SK-N-SH treated with all-trans-retinoic acid at 6 μM for 48 hours (cell line): ENCODE results near the gene RPS8.
"Not testable (repeated sequence)": the region's sequence is repeated elsewhere in the genome, so short reads cannot be mapped to it uniquely, and the experiment has no call there.

Experiments used
- ATAC-seq: fragments of 200-7000 bp; cut with Tn5 transposase; 3 replicates; pipeline ENCODE4 v1.9.1; 2020; ENCODE audit warnings: mild to moderate bottlenecking, moderate library complexity
- ARNTL ChIP-seq: fragments of 450-650 bp; formaldehyde crosslinking; IDR thresholded peaks from 2 replicates; pipeline ENCODE4 v1.5.0; 2020; ENCODE audit warnings: low read depth, mild to moderate bottlenecking, moderate library complexity, borderline replicate concordance
- CREB5 ChIP-seq: fragments of 250-450 bp; sonication (Bioruptor Pico); IDR thresholded peaks from 2 replicates; pipeline ENCODE4 v1.5.1; 2020; ENCODE audit warnings: low read depth, mild to moderate bottlenecking, moderate library complexity
- CSRNP3 ChIP-seq: fragments of 250-450 bp; sonication (Bioruptor Pico); IDR thresholded peaks from 2 replicates; pipeline ENCODE4 v1.5.1; 2021; ENCODE audit warnings: mild to moderate bottlenecking, moderate library complexity
- ESRRG ChIP-seq: fragments of 250-450 bp; sonication (Bioruptor Pico); IDR thresholded peaks from 2 replicates; pipeline ENCODE4 v1.6.1; 2021; ENCODE audit warnings: mild to moderate bottlenecking
- ISL1 ChIP-seq: fragments of 250-450 bp; sonication (Bioruptor Pico); IDR thresholded peaks from 2 replicates; pipeline ENCODE4 v2.1.2; 2022; ENCODE audit warnings: mild to moderate bottlenecking, moderate library complexity
- OSR1 ChIP-seq: fragments of 250-450 bp; sonication (Bioruptor Pico); IDR thresholded peaks from 2 replicates; pipeline ENCODE4 v1.8.0; 2022; ENCODE audit warnings: moderate library complexity, mild to moderate bottlenecking, inconsistent platforms
- PATZ1 ChIP-seq: fragments of 250-450 bp; sonication (Bioruptor Pico); IDR thresholded peaks from 2 replicates; pipeline ENCODE4 v1.8.0; 2020; ENCODE audit warnings: mild to moderate bottlenecking, moderate library complexity, borderline replicate concordance
- POU6F1 ChIP-seq: fragments of 250-450 bp; sonication (Bioruptor Pico); IDR thresholded peaks from 2 replicates; pipeline ENCODE4 v1.8.0; 2021; ENCODE audit warnings: low read depth, mild to moderate bottlenecking, moderate library complexity, borderline replicate concordance
- PPARA ChIP-seq: fragments of 250-450 bp; sonication (Bioruptor Pico); IDR thresholded peaks from 2 replicates; pipeline ENCODE4 v1.5.0; 2020; ENCODE audit warnings: mild to moderate bottlenecking, borderline replicate concordance
- SNAI2 ChIP-seq: fragments of 250-450 bp; sonication (Bioruptor Pico); IDR thresholded peaks from 2 replicates; pipeline ENCODE4 v1.5.0; 2020; ENCODE audit warnings: mild to moderate bottlenecking, moderate library complexity
- TCF4 ChIP-seq: fragments of 250-450 bp; sonication (Bioruptor Pico); IDR thresholded peaks from 2 replicates; pipeline ENCODE4 v1.8.0; 2021; ENCODE audit warnings: mild to moderate bottlenecking, moderate library complexity, borderline replicate concordance
- TOX ChIP-seq: fragments of 250-450 bp; sonication (Bioruptor Pico); IDR thresholded peaks from 2 replicates; pipeline ENCODE4 v1.8.0; 2021; ENCODE audit warnings: mild to moderate bottlenecking, moderate library complexity, borderline replicate concordance
- ZFP3 ChIP-seq: fragments of 250-450 bp; sonication (Bioruptor Pico); IDR thresholded peaks from 2 replicates; pipeline ENCODE4 v1.5.0; 2020; ENCODE audit warnings: mild to moderate bottlenecking, moderate library complexity
- ZFP30 ChIP-seq: fragments of 450-650 bp; formaldehyde crosslinking; IDR thresholded peaks from 2 replicates; pipeline ENCODE4 v1.5.0; 2022; ENCODE audit warnings: mild to moderate bottlenecking, moderate library complexity

The RPS8 gene

GRCh38 chr1:44821240-44821715 lies 45.9 kb downstream of the RPS8 start (continued):
- TF ChIP-seq CSRNP3 (CRISPR knock-in tag), result no peak

GRCh38 chr1:44822131-44822701 lies 46.9 kb downstream of the RPS8 start:
- TF ChIP-seq OSR1, result no peak
- no peak for TF ChIP-seq ZFP30 (CRISPR knock-in tag)
- TF ChIP-seq TOX, result no peak
- no peak for TF ChIP-seq CREB5 (CRISPR knock-in tag)
- no peak for ATAC-seq

GRCh38 chr1:44822981-44823451 lies 47.7 kb downstream of the RPS8 start:
- no peak for TF ChIP-seq TCF4 (CRISPR knock-in tag)
- TF ChIP-seq PPARA, result no peak
- no peak for TF ChIP-seq TOX
- TF ChIP-seq OSR1, result no peak
- ATAC-seq, result no peak

- ATAC-seq, result not testable (repeated sequence)
Observed at GRCh38 chr1:44824392-44824791, 49.1 kb downstream of the RPS8 start.

- TF ChIP-seq CSRNP3 (CRISPR knock-in tag) (no peak), SNAI2 (CRISPR knock-in tag) (no peak), TOX (no peak), POU6F1 (no peak), ZFP30 (CRISPR knock-in tag) (no peak), ZFP3 (no peak), ARNTL (CRISPR knock-in tag) (no peak), ISL1 (CRISPR knock-in tag) (no peak), ESRRG (CRISPR knock-in tag) (no peak), PATZ1 (CRISPR knock-in tag) (no peak)
- ATAC-seq, result no peak
Observed at GRCh38 chr1:44826375-44827196, 51.2 kb downstream of the RPS8 start.
